CD14-positive monocyte (primary cell): ENCODE results near the gene FOXO3. TPM values are rescaled to one million over a fixed set of nuclear protein-coding genes. Genes with fewer than 3 reads are reported as not detected.
"Not testable (repeated sequence)": the region's sequence is repeated elsewhere in the genome, so short reads cannot be mapped to it uniquely, and the experiment has no call there.

Experiments
- DNase-seq, 3 donors: peaks; one replicate each; pipeline ENCODE4 v3.0.0-alpha.2; 2011 to 2022
- H2AFZ ChIP-seq: 2 replicates; pipeline ENCODE4 v1.6.0; 2012; ENCODE audit warnings: mild to moderate bottlenecking, low read depth, low read length, inconsistent platforms; ENCODE audit not compliant: insufficient read depth, poor library complexity, severe bottlenecking
- H3K27ac ChIP-seq, 2 donors: 1 replicate in 1 of 2; 2 replicates in 1 of 2; pipeline ENCODE4 v1.5.1; 2012 to 2013; ENCODE audit warnings: low read length in 2 of 2, control low read depth in 1 of 2, inconsistent platforms in 1 of 2, low read depth in 1 of 2, mild to moderate bottlenecking in 1 of 2
- H3K27me3 ChIP-seq, 2 donors: one replicate each; pipeline versions ENCODE4 v1.6.0 to v1.6.1; 2011 to 2013; ENCODE audit warnings: low read length in 2 of 2; ENCODE audit not compliant: control insufficient read depth in 2 of 2, insufficient read depth in 2 of 2
- H3K36me3 ChIP-seq, 2 donors: replicated peaks in 1 of 2; 1 replicate in 1 of 2; 2 replicates in 1 of 2; pipeline versions ENCODE4 v1.5.1 to v1.6.1; 2012 to 2013; ENCODE audit warnings: low read length in 2 of 2, control low read depth in 1 of 2, inconsistent platforms in 1 of 2, mild to moderate bottlenecking in 1 of 2; ENCODE audit not compliant: insufficient read depth in 2 of 2, control insufficient read depth in 1 of 2
- H3K4me1 ChIP-seq, 2 donors: 1 replicate in 1 of 2; 2 replicates in 1 of 2; pipeline versions ENCODE4 v1.5.1 to v1.6.1; 2012 to 2013; ENCODE audit warnings: low read length in 2 of 2, control low read depth in 1 of 2, inconsistent platforms in 1 of 2, mild to moderate bottlenecking in 1 of 2, moderate library complexity in 1 of 2; ENCODE audit not compliant: insufficient read depth in 2 of 2, control insufficient read depth in 1 of 2
- H3K4me2 ChIP-seq: replicated peaks from 2 replicates; pipeline ENCODE3; 2012; ENCODE audit warnings: low read length, moderate library complexity, mild to moderate bottlenecking; ENCODE audit not compliant: poor library complexity, severe bottlenecking; ENCODE audit errors: extremely low read depth
- H3K4me3 ChIP-seq, 3 experiments: fragments of 200-600 bp in 1 of 3; sonication (generic) in 1 of 3; replicated peaks in 1 of 3; 1 replicate in 2 of 3; 2 replicates in 1 of 3; pipeline ENCODE4 v1.5.1; 2011 to 2013; ENCODE audit warnings: low read length in 3 of 3, mild to moderate bottlenecking in 3 of 3, control low read depth in 2 of 3, low read depth in 2 of 3, inconsistent platforms in 1 of 3, moderate library complexity in 1 of 3
- H3K79me2 ChIP-seq: 2 replicates; pipeline ENCODE4 v1.6.0; 2012; ENCODE audit warnings: mild to moderate bottlenecking, control low read depth, inconsistent platforms, low read length, moderate library complexity; ENCODE audit not compliant: insufficient read depth
- H3K9ac ChIP-seq: 2 replicates; pipeline ENCODE4 v1.6.0; 2017; ENCODE audit warnings: low read length, mild to moderate bottlenecking; ENCODE audit not compliant: insufficient read depth, poor library complexity, severe bottlenecking
- H3K9me3 ChIP-seq, 2 donors: replicated peaks in 1 of 2; 1 replicate in 1 of 2; 2 replicates in 1 of 2; pipeline versions ENCODE4 v1.5.1 to v1.6.1; 2012 to 2013; ENCODE audit warnings: low read length in 2 of 2, control low read depth in 1 of 2; ENCODE audit not compliant: control insufficient read depth in 1 of 2, insufficient read depth in 1 of 2
- H4K20me1 ChIP-seq: 2 replicates; pipeline ENCODE4 v1.6.0; 2012; ENCODE audit warnings: mild to moderate bottlenecking, low read length, control low read depth, moderate library complexity; ENCODE audit not compliant: insufficient read depth
- H3K27ac Mint-ChIP-seq, 7 donors: one replicate each; pipeline ENCODE4 v1.8.0; 2020; ENCODE audit warnings: mild to moderate bottlenecking in 7 of 7, mixed read lengths in 7 of 7, moderate library complexity in 6 of 7, inconsistent platforms in 2 of 7
- H3K27me3 Mint-ChIP-seq, 3 donors: one replicate each; pipeline ENCODE4 v1.8.0; 2021 to 2022; ENCODE audit warnings: low read depth in 3 of 3, mild to moderate bottlenecking in 3 of 3, mixed read lengths in 3 of 3, moderate library complexity in 3 of 3, inconsistent platforms in 1 of 3
- H3K36me3 Mint-ChIP-seq, 2 donors: one replicate each; pipeline ENCODE4 v1.8.0; 2020; ENCODE audit warnings: mixed read lengths in 2 of 2, inconsistent platforms in 1 of 2, mild to moderate bottlenecking in 1 of 2
- H3K4me1 Mint-ChIP-seq: one replicate; pipeline ENCODE4 v1.8.0; 2020; ENCODE audit warnings: mild to moderate bottlenecking, mixed read lengths
- H3K4me3 Mint-ChIP-seq, 2 donors: one replicate each; pipeline ENCODE4 v1.8.0; 2020; ENCODE audit warnings: mild to moderate bottlenecking in 2 of 2, mixed read lengths in 2 of 2, moderate library complexity in 1 of 2
- H3K9me3 Mint-ChIP-seq, 7 donors: one replicate each; pipeline ENCODE4 v1.8.0; 2020 to 2022; ENCODE audit warnings: mixed read lengths in 7 of 7, mild to moderate bottlenecking in 6 of 7, moderate library complexity in 6 of 7, inconsistent platforms in 2 of 7
- CTCF ChIP-seq: fragments of 200-600 bp; IDR thresholded peaks from one replicate; pipeline ENCODE4 v1.8.0; 2022; ENCODE audit warnings: antibody characterized with exemption, mild to moderate bottlenecking
- WGBS: methylation state at CpG from one replicate; pipeline ENCODE4 v1.1.5; 2013; ENCODE audit warnings: missing lambda C conversion rate; ENCODE audit not compliant: insufficient coverage; 5-methylcytosine and 5-hydroxymethylcytosine counted together
- intact Hi-C, 2 donors: fragments of 100-400 bp; cut with micrococcal nuclease; formaldehyde crosslinking; loops; one replicate each; pipeline versions ENCODE4 v1.15.0 to v1.15.1; 2023
- polyA plus RNA-seq, 3 donors: library from polyadenylated mRNA; depleted of rRNA in 1 of 3; unstranded in 2 of 3; stranded (reverse) in 1 of 3; fragments of 300-500 nt in 2 of 3; fragments of >200 nt in 1 of 3; fragmentation: Illumina TruSeq in 2 of 3; gene quantifications; 1 replicate in 2 of 3; 2 replicates in 1 of 3; pipeline ENCODE4 v1.2.3, GENCODE V29; 2012 to 2021

The FOXO3 gene
- polyA plus RNA-seq, 3 donors, result 15.4 to 23.2 (median 17.5) TPM

GRCh38 chr6:108559884-108560462 lies 744 bp upstream of the FOXO3 start:
- intact Hi-C loops, result loop anchor here (2.0 to 10.0 kb wide), 7 partner anchors 32 to 823 kb away; partner anchors contain the start of genes CD164 (in 2 of the 2) and SESN1 (in 1 of the 2)
- Histone ChIP-seq H3K27ac (peak overlapping the region; percentile 97), H3K79me2 (peaks cover 42% of the 10 kb centered on the region), H3K9me3 (no peaks in the 10 kb centered on the region), H2AFZ (no peak overlapping the region), H3K27me3 (no peaks in the 10 kb centered on the region), H3K9ac (peak overlapping the region; percentile 93), H3K4me1 (peaks cover 33 to 46% of the 10 kb centered on the region in 2 donors), H4K20me1 (peaks cover 42% of the 10 kb centered on the region), H3K36me3 (no peaks in the 10 kb centered on the region), H3K4me2 (peak overlapping the region; percentile 99), H3K4me3 (peak overlapping the region; percentile 70 to 100 (median 96))
- peak in 1 of 3 donors; percentile 12 for DNase-seq
- WGBS, result under 1% methylated on average over 60 of the region's 64 CpGs
- Mint-ChIP-seq H3K27ac (peak overlapping the region; percentile 92 to 96 (median 94)), H3K27me3 (peaks cover 3 to 9% (median 8%) of the 10 kb centered on the region in 3 donors), H3K36me3 (peaks cover 13 to 19% of the 10 kb centered on the region in 2 donors), H3K9me3 (peaks cover 0 to 2% (median 0%) of the 10 kb centered on the region in 7 donors), H3K4me1 (peaks cover 33% of the 10 kb centered on the region), H3K4me3 (peak overlapping the region; percentile 85 to 89)
- TF ChIP-seq CTCF, result no peak

GRCh38 chr6:108561309-108561647 lies 561 bp downstream of the FOXO3 start:
- Histone ChIP-seq H4K20me1 (peaks cover 50% of the 10 kb centered on the region), H3K79me2 (peaks cover 45% of the 10 kb centered on the region), H3K4me2 (peak overlapping the region; percentile 99), H3K4me1 (peaks cover 42 to 56% of the 10 kb centered on the region in 2 donors), H3K9ac (peak overlapping the region; percentile 93), H3K27ac (peak overlapping the region; percentile 63 to 97), H3K4me3 (peak overlapping the region; percentile 95 to 100 (median 100))
- H3K4me3 Mint-ChIP-seq, result peak overlapping the region in 1 of 2 donors; percentile 100
- peaks cover 15 to 19% of the 10 kb centered on the region in 2 donors for H3K36me3 Mint-ChIP-seq
- not testable (repeated sequence) for DNase-seq, H3K9me3 Mint-ChIP-seq, H3K36me3 ChIP-seq, H2AFZ ChIP-seq, H3K27me3 ChIP-seq, H3K27me3 Mint-ChIP-seq, H3K9me3 ChIP-seq
- WGBS, result no CpG with 5 or more reads among the region's 40 CpGs
- intact Hi-C loops, result loop anchor here (2.0 to 10.0 kb wide), 2 partner anchors 62 to 64 kb away; no protein-coding TSS in a partner anchor
- peaks cover 43% of the 10 kb centered on the region for H3K4me1 Mint-ChIP-seq
- H3K27ac Mint-ChIP-seq, result peak overlapping the region in 3 of 7 donors; percentile 54 to 96 (median 95)
